DLD1 (cell line): Measurements from ENCODE around the gene MYO16.
"Not testable (repeated sequence)": the region's sequence is repeated elsewhere in the genome, so short reads cannot be mapped to it uniquely, and the experiment has no call there.

Source experiments
- in situ Hi-C: cut with HindIII; loops from 2 replicates; pipeline ENCODE4 v1.10.0; 2017; ENCODE audit warnings: low sequenced_read_pairs

MYO16 gene

DNA sequence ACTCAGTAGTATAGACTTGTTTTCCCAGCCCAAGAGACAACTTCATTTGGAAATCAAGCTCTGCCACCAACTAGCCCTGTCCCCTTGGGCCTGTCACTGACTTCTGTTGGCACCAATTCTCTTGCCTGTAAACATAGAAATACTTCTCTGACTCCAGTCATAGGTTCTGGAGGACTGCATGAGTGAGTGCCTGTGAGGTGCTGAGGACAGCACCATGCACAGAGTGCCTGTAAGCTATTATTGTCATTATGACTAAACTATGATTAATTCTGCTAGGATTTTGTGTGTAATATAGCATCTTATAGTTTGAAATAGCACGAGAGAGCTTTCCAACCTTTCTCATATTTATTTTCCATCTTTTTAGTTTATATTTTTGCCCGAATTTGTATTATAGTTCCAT, 247.9 kb downstream of the MYO16 start:
- in situ Hi-C loops, result no loop called here

DNA sequence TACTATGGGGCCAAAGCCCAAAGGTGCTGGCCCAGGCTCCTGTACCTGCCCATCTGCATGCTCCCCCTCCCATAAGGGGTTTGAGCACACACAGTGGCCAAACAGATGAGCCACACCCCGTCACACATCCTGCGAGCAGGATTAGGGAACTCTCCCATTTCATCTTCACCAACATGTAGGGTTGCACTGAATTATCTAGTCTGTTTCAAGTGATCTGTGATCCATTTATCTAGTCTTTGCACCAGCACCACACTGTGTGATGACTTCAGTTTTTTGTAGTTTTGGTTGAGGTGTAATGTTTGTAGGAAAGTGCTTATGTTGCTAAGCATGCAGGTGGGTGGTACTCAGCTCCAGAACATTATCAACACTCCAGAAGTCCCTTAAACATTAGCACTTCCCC, 249.3 kb downstream of the MYO16 start:
- in situ Hi-C loops, result no loop called here

DNA sequence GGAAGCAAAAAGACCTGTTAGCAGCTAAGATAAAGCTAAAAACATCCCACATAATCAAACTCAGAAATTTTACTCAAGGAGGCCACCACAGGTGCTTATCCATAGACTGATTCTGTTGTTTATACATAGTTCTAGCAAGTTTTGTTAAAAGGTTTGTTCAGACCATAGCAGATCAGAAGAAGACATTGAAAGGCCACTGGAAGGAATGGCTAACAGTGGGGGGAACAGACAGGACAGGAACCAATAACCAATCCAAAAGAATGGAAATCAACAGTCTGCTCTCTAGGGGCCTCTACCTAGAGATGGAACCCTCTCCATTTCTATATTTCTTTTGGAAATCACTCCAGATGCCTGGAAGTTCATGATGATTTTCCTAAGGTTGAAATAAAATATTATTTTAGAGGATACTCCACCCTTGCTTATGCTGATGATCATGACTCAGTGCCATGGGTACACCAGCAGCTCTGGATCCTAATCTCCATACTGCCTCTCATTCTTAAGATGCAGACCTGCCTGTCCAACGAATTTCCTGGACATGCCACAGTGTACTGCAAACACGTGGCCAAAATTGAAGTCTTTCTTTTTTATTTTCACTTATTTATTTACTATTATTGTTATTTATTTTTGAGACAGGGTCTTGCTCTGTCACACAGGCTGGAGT, 260.0 kb downstream of the MYO16 start:
- in situ Hi-C loops, result no loop called here

DNA sequence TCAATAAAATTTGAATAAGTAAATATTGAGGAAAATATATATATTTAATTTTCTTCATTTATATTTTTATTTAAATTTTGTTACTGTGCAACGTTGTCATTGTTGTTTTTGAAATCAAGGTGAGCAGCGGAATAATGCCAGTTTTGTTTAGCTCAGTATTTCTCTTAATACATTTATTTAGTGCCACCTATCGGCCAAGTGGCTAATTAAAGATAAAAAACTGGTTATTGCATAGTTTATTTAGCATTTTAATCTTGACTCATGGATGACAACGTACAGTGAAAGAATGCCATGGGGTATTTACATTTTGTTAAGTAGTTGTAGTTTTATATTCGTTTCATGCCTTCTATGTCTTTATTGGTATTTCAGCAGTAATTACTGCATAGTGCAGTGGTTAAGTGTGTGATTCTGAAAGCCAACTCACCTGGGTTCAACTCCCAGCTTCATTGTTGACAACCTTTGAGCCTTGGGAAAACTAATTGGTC, 265.9 kb downstream of the MYO16 start:
- in situ Hi-C loops, result no loop called here

DNA sequence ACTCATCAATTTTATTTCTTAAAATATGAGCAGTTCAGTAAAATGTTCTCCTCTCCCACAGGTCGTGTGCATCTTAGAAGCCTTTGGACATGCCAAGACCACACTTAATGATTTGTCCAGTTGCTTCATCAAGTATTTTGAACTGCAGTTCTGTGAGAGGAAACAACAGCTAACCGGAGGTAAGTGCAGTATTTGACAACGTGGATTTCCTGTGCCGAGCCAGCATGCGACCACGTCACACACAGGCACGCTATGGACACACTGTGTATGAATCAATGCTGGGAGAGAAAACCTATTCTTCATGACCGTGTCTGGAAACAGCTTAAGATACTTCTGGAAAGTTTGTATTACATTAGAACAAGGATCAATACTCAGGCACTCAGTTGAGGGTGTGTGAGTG, 268.5 kb downstream of the MYO16 start:
- in situ Hi-C loops, result no loop called here

DNA sequence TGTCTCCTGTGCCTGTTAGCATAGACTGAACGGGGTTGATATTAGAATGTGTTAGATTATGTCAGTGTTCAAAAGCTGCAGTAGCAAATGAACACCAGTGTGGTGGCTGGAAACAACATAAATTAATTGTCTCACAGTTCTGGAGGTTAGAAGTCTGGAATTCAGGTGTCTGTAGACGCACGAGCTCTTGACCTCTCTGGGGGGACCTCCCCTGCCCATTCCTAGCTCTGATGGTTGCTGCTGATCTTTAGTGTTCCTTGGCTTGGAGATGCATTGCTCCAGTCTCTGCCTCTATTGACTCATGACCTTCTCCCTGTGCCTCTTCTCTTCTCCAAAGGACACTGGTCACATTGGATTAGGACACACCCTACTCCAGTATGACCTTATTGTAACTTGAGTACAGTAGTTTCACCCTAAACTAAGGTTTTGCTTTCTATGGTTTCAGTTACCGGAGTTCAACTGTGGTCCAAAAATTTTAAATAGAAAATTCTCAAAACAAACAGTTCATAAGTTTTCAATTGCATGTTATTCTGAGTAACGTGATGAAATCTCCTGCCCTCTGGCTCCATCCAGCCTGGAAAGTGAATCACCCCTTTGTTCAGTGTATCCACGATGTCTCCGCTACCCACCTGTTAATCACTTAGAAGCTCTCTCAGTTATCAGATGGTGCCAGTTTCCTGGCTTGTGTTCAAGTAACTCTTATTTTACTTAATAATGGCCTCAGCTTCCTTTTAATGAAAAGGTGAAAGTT, 273.2 kb downstream of the MYO16 start:
- in situ Hi-C loops, result no loop called here

DNA sequence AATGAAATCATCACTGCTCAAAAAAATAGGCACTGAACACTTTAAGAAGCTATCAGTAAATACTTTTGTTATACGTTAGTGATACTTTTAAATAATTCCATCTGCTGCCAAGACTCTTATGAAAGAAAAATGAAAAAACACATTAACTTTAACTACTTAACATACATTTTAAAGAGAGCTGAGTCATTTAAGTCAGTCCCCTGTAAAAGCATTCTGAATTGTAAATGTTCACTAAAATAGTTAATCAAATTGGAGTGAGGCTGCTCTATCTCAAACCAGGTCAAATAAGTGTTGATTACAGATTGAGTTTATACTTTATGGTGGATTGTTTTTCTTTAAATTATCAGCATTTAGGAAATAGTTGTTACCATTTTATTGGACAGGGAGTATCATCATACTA, 274.2 kb downstream of the MYO16 start:
- in situ Hi-C loops, result no loop called here

DNA sequence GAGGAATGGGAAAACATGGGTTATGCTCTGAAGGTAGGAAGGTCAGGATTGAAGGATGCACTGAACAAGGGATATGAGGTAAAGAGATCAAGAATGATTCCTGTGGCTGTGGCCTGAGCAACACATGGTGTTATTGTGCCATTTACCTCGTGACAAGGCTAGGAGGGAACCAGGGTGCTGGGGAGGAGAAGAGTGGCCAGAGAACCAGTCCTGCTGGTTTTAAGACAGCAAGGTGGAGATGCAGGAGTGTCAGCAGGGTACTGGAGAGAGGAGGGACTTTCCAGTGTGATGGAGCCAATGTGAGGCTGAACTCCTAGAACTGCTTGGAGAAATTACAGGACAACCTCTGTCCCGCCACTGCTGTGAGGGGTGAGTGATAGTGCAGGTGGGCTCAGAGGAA, 282.4 kb downstream of the MYO16 start:
- in situ Hi-C loops, result no loop called here

DNA sequence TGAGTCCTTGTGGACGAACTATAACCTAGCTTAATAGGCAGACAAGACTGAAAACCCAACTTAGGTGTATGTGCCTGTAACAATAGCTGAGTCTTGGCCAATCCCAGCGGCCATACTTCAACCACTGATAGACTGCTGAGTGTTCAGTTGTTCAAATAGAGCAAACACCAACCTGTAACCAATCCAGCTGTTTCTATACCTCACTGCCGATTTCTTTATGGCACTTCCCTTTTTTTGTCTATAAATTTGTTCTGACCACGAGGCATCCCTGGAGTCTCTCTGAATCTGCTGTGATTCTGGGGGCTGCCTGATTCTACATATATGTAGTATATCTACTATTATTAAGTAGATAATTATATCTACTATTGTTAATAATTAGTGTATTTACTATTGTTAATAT, 284.3 kb downstream of the MYO16 start:
- in situ Hi-C loops, result not testable (repeated sequence)

DNA sequence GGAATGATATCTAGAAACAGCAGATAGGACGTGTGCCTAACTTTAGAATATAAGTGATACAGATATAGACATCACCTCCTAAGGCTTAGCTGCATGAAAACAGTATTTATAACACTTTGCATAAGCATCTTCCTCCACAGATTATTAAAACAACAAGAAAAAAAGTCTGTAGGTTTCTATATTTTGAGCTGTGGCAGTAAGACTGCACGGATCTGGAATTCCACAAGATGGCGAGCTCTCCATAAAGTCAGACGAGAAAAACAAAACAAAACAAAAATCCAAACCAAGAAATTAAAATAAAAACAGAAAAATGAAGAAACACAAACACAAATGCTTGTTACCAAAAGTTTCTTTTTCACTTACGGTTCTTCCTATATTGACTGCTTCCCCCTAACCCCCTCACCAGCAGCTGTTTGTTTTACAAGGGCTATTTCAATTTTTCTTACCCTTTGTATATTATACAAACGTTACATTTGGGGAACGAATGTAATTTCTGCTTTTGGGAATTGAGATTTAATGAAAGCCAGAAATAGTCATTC, 285.8 kb downstream of the MYO16 start:
- in situ Hi-C loops, result no loop called here

DNA sequence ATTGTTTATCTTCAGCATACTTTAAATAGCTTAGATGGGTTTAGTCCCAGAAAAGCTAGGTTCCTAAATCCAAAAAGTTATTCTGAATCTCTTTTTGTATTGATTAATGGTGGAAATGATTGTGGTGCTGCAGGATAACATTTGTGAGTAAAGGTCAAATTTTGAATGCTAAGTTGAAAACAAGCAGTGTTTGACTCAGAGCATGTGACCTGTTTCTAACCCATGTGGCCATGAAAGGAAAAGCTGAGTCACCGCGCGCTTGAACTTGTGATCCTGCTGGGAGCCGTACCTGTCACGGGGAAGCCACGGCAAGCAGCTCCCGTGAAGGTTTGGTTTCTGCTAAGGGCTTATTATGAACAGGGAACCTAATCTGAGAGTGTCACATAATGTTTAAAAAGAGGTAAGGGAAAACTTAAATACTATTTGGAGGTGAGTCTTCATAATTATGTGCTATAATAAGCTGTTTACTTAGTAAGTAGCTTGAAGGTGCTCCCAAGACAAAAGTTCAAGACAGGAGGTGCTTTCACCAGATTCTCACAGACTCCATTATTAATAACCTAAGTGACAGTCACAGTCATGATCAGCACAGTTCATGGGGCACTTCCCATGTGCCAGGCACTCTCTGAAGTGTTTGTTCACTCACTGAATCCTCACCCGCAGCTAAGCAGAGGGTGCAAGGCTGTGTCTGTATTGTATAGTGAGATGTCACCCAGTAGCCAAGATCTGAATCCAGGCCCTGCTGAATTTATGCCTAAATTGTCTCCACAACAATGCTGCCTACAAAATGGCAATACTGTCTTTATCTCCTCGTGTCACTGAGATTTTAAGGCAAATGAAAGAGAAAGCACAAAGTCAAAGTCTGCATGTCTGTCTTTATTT, 286.5 kb downstream of the MYO16 start:
- in situ Hi-C loops, result no loop called here

DNA sequence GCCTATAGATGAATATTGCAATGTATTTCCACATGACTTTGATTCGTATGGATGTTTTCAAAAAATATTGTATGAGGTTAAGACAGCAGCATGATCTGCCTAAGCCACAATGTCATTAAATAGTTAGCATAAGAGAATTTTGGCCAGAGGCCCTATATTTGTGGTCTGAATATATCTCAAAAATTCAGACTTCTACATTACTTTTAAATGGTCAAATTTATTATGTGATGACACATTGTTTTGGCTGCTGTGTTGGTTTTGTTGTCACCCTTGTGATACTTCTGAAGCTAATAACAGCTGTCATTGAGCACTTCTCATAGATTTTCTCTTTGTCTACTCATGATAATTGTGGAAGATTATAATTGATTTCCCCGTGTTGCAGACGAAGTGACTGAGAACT, 288.2 kb downstream of the MYO16 start:
- in situ Hi-C loops, result no loop called here

DNA sequence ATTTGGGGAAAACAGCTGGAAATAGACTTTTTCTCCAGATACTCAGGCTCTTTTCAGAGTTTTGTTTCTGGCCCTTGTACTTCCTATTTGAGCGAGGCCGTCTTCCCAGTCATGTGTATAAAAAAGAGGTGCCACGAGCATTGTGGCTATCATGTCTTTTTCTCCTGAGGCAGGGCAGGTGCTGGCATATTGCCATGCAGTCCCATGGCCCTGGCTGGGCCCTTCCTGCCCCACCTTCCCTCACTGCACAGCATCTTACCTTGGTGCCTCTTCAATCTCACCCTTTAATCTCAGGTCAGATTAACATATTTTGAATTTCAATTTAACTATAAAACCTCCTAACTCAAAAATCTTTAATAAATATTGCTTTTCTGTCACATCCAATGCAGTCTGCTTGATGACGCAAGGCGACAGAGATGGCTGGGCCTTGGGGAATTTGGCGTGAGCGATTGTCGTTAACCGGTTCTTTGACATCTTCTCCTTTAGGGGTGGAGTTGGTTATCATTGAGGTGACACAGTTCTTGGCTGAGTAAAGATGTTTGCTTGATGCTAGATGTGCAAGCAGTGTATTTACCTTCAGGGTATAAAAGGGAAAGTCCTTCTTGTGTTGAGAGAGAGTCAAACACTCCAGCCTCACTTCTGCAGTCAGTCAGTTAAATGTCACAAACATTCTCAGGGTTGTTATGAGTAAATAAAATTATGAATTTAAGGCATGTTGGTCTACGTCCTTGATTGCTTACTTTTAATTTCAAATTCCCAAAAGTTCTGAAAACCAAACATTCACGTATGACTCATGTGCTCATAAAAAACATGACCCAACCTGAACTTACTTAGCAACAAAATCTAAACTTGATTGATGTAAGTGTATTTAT, 289.9 kb downstream of the MYO16 start:
- in situ Hi-C loops, result no loop called here

DNA sequence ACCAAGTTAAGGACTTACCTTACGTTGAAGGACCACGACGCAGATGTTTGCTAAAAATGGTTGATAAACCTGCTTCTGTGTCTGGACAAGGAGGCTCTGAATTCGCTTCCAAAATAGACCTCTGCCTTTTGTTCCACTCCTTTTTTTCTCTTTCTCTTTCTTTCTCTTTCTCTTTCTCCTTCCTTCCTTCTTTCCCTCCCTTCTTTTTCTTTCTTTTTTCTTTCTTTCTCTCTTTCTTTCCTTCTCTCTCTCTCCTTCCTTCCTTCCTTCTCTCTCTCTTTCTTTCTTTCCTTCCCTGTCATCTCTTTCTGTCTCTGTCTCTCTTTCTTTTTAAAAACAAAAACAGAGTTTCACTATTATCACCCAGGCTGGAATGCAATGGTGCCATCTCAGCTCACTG, 290.7 kb downstream of the MYO16 start:
- in situ Hi-C loops, result no loop called here

DNA sequence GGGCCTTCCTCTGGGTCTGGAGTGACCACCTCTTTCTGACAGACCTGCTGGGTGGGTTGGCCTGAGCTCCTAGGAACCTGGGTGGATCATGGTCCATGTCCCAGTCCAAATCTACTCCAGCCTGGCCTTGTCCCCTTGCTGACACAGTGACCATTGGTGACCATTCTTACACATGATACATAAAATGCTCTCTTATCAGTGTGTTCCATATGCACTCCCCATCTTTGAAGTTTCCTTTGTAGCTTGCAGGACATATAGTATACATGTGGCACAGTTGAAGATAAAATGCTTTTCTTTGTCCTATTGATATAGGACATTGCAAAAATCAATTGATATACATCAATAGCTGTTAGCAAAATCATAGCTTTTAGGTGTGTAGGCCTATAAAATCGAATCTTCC, 291.8 kb downstream of the MYO16 start:
- in situ Hi-C loops, result no loop called here

DNA sequence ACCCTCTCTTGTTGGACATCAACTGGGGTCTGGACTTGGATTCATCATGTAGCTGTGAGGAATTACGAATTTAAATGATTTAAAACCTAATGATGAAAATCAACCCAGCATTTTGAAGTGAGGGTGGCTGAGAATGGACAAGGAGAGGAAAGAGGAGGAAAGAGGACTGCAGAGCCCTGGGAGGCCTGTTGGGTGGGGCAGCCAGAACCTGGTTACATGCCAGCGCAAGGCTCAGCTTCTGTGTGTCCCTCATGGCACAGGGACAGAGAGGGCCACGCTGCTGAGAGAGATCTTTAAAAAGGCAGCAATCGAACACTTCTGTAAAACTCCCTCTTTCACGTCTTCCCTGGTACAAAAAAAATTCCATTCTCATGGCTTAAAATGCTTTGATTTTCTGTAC, 292.7 kb downstream of the MYO16 start:
- in situ Hi-C loops, result no loop called here

DNA sequence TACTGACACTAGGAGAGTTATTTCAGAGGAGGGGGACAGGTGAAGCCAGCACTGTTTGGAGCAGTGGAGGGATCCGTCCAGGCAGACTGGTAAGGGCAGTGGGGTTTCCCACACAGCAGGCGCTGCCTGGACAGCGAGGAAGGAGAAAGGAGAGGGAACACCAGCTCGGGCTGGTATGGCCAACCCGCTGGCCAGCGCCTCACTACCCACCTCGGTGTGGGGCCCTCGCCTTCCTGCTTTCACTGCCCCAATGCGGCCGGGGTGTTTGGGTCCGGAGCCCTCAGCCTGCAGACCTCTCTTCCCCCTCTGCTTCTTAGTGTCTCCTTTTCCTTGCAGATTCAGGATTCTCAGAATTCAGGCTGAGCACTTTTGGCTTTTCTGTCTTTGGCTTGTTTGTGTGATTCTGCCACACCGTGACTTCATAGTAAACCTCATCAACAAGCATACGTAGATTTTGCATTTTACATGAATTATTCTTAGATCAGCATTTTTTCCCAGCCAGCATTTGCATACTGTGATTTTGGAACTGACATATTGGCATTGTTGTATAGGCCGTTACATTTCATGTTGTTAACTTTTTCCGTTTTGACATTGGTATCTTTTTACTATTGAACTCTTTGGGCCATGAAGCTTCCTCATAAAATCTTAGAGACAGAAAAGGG, 294.1 kb downstream of the MYO16 start:
- in situ Hi-C loops, result no loop called here

DNA sequence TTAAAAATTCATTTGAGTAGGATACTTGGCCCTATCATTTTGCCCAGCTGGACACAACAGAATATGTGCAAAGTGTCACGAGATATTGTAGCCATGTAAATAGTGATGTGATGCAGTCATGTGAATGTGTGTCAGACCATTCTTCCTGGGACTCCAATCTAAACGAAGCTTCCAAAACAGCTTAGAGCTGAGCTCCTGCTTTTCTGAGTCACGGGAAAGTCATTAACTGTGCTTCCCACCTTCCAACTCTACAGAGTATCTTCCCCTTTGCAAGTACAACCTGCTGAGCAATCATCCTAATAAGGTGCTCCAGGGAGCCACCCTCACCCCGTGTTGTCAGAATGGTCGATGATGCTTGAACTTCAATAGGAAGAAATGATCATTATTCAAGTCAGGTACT, 294.7 kb downstream of the MYO16 start:
- in situ Hi-C loops, result no loop called here

DNA sequence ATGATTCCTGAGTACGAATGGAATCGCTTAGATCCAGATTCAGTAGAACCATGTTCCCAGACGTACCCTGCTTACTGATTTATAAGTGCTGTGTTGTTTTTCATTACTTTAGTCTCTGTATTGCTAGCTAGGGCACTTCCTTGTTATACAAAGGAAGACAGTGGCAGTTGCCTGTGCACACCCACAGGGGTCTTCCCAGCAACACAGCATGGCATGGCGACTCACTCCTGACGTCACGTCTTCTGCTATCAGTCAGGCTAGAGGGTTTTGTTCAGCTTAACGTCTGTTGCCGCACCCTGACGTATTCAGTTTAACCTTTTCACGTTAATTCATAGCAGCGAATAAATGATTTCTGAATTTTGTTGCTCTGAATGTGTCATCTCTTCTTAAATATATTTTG, 295.1 kb downstream of the MYO16 start:
- in situ Hi-C loops, result no loop called here

DNA sequence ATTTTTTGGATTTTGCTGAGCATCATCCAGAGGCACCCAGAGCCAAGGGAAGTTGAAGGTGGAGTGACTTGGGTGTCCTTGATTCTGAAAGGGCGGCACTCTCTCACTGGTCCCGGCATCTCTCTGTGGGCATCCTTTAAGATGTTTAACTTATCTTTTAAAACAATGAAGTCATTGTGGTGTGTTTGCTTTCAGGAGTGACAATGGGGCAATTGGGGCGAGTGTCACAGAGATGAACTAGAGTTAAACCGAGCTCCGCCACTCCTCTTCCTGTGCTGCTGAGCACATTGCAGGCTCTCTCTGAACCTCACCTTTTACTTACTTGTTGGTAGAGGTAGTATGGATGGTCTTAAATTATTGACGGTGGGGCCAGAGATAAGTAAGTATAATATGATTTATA, 295.7 kb downstream of the MYO16 start:
- in situ Hi-C loops, result no loop called here
